ENCODE data around the gene TENM3.

The TENM3 gene

GRCh38 chr4:182758273-182758672 lies 515.1 kb downstream of the TENM3 start:
- no peak for DNase-seq

GRCh38 chr4:182760551-182761043 lies 517.4 kb downstream of the TENM3 start:
- DNase-seq, result no peak

GRCh38 chr4:182764137-182764536 lies 520.9 kb downstream of the TENM3 start:
- DNase-seq, result no peak

- no peak for DNase-seq
These were observed 521.4 kb downstream of the TENM3 start for GRCh38 chr4:182764642-182765041.

GRCh38 chr4:182765987-182766856 lies 523.0 kb downstream of the TENM3 start:
- DNase-seq, result no peak

- DNase-seq, result no peak
These were observed 523.7 kb downstream of the TENM3 start for GRCh38 chr4:182766857-182767250.

- DNase-seq, result no peak
These were observed 525.6 kb downstream of the TENM3 start for GRCh38 chr4:182768838-182769237.

- DNase-seq, result no peak
These were observed 527.2 kb downstream of the TENM3 start for GRCh38 chr4:182770259-182770995.

- no peak for DNase-seq
These were observed 527.9 kb downstream of the TENM3 start for GRCh38 chr4:182770996-182771514.

GRCh38 chr4:182775075-182775474 lies 531.9 kb downstream of the TENM3 start:
- no peak for DNase-seq

- no peak for DNase-seq
These were observed 533.3 kb downstream of the TENM3 start for GRCh38 chr4:182776376-182777105.

GRCh38 chr4:182778222-182778982 lies 535.2 kb downstream of the TENM3 start:
- DNase-seq, result no peak

GRCh38 chr4:182786991-182787390 lies 543.8 kb downstream of the TENM3 start:
- no peak for DNase-seq

- no peak for DNase-seq
These were observed 545.0 kb downstream of the TENM3 start for GRCh38 chr4:182788201-182788600.

- DNase-seq, result no peak
These were observed 546.3 kb downstream of the TENM3 start for GRCh38 chr4:182789529-182789928.

GRCh38 chr4:182795446-182796238 lies 552.4 kb downstream of the TENM3 start:
- DNase-seq, result no peak

GRCh38 chr4:182799515-182800215 lies 556.5 kb downstream of the TENM3 start:
- no peak for DNase-seq

- no peak for DNase-seq
These were observed 557.0 kb downstream of the TENM3 start for GRCh38 chr4:182800216-182800515.

- DNase-seq, result no peak
These were observed 558.4 kb downstream of the TENM3 start for GRCh38 chr4:182801636-182802035.

GRCh38 chr4:182802621-182803020 lies 559.4 kb downstream of the TENM3 start:
- no peak for DNase-seq

- no peak for DNase-seq
These were observed 560.0 kb downstream of the TENM3 start for GRCh38 chr4:182803235-182803634.

Measured in GF-D8 (cell line).